ENCODE measurements around the gene MRPS11.

- TF ChIP-seq CTCF (IDR thresholded peaks at IDR 0.05) (no peak), POLR2A (IDR thresholded peaks at IDR 0.05) (no peak)
These were observed 34.3 kb upstream of the MRPS11 start for GRCh38 chr15:88433046-88433685.

Data from upper lobe of left lung (tissue), 4 donors.